ENCODE results near the gene EBF4.

The EBF4 gene

GRCh38 chr20:2753461-2754040, 61.0 kb downstream of the EBF4 start:
- H3K36me3 ChIP-seq (ENCODE audit: control insufficient read depth in 1 of 2, insufficient read depth in 2 of 2, low read length in 2 of 2): no peaks in the 10 kb centered on the region
- H3K4me1 ChIP-seq (ENCODE audit: control insufficient read depth in 1 of 2, insufficient read depth in 2 of 2, low read length in 2 of 2): peaks cover 3 to 29% of the 10 kb centered on the region in 2 donors
- peaks cover 34% of the 10 kb centered on the region for H3K27me3 ChIP-seq (ENCODE audit: low read depth, low read length)
- H3K4me3 ChIP-seq (ENCODE audit: low read depth in 1 of 2, low read length in 2 of 2): no peak overlapping the region
- H3K27ac ChIP-seq (ENCODE audit: low read length): no peak overlapping the region
- H3K9me3 ChIP-seq (ENCODE audit: control insufficient read depth in 1 of 2, low read length in 2 of 2): no peaks in the 10 kb centered on the region

DNA sequence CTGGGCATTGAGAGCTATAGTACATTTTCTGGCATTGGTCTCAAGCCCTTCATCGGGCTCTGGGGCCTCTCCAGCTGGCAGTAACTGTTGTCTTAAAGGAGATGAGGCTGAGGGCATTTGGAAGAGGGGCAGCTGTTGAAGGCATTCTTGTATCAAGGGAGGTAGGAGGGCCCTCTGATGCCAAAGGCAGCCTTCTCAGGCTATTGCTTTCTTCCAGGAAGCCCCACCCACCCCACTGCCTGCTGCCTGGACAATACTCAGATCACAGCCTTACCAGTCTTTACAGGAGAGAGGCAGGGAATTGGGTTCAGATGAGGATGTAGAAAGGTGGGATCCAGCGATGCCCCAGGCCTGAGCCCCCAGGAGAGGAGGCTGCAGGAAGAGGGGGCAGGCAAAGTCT, 61.8 kb downstream of the EBF4 start:
- Histone ChIP-seq H3K27ac (ENCODE audit: low read length) (no peak overlapping the region), H3K4me1 (ENCODE audit: control insufficient read depth in 1 of 2, insufficient read depth in 2 of 2, low read length in 2 of 2) (peaks cover 3 to 29% of the 10 kb centered on the region in 2 donors), H3K9me3 (ENCODE audit: control insufficient read depth in 1 of 2, low read length in 2 of 2) (no peaks in the 10 kb centered on the region), H3K36me3 (ENCODE audit: control insufficient read depth in 1 of 2, insufficient read depth in 2 of 2, low read length in 2 of 2) (no peaks in the 10 kb centered on the region), H3K4me3 (ENCODE audit: low read depth in 1 of 2, low read length in 2 of 2) (no peak overlapping the region), H3K27me3 (ENCODE audit: low read depth, low read length) (peaks cover 34% of the 10 kb centered on the region)

- Histone ChIP-seq H3K27me3 (ENCODE audit: low read depth, low read length) (peaks cover 24% of the 10 kb centered on the region), H3K36me3 (ENCODE audit: control insufficient read depth in 1 of 2, insufficient read depth in 2 of 2, low read length in 2 of 2) (no peaks in the 10 kb centered on the region), H3K4me3 (ENCODE audit: low read depth in 1 of 2, low read length in 2 of 2) (no peak overlapping the region), H3K27ac (ENCODE audit: low read length) (no peak overlapping the region), H3K4me1 (ENCODE audit: control insufficient read depth in 1 of 2, insufficient read depth in 2 of 2, low read length in 2 of 2) (peaks cover 3 to 29% of the 10 kb centered on the region in 2 donors), H3K9me3 (ENCODE audit: control insufficient read depth in 1 of 2, low read length in 2 of 2) (no peaks in the 10 kb centered on the region)
Measured at GRCh38 chr20:2755451-2756055, 63.0 kb downstream of the EBF4 start.

DNA sequence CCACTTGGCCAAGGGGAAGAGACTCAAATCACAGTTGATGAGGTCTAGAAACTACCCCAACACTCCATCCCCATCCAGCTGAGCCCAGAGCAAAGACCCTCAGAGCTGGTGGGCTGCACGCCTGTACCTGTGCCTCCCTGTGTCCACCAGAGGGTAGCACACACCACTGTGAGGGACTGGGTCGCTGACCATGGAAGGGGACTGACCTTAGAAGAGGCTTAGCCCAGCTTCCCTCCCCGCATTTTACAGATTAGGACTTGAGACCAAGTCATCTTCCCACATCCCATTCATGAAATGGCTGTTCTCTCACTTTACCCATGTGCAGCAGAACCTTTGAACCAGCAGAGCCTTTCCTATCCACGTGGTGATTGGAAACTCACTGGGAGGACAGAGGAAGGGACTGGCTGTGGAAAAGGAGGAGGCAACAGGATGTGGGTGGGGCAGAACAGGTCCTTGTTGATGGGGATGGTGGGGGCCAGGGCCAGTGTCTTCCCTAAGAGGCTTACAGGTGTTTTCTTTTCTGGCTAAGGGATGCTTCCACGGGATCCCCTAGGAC, 63.6 kb downstream of the EBF4 start:
- Histone ChIP-seq H3K36me3 (ENCODE audit: control insufficient read depth in 1 of 2, insufficient read depth in 2 of 2, low read length in 2 of 2) (no peaks in the 10 kb centered on the region), H3K27me3 (ENCODE audit: low read depth, low read length) (peaks cover 24% of the 10 kb centered on the region), H3K4me1 (ENCODE audit: control insufficient read depth in 1 of 2, insufficient read depth in 2 of 2, low read length in 2 of 2) (peaks cover 3 to 23% of the 10 kb centered on the region in 2 donors), H3K4me3 (ENCODE audit: low read depth in 1 of 2, low read length in 2 of 2) (no peak overlapping the region), H3K9me3 (ENCODE audit: control insufficient read depth in 1 of 2, low read length in 2 of 2) (no peaks in the 10 kb centered on the region), H3K27ac (ENCODE audit: low read length) (no peak overlapping the region)

GRCh38 chr20:2757001-2757400, 64.4 kb downstream of the EBF4 start:
- Histone ChIP-seq H3K27ac (ENCODE audit: low read length) (no peak overlapping the region), H3K9me3 (ENCODE audit: control insufficient read depth in 1 of 2, low read length in 2 of 2) (no peaks in the 10 kb centered on the region), H3K27me3 (ENCODE audit: low read depth, low read length) (peaks cover 24% of the 10 kb centered on the region), H3K36me3 (ENCODE audit: control insufficient read depth in 1 of 2, insufficient read depth in 2 of 2, low read length in 2 of 2) (no peaks in the 10 kb centered on the region), H3K4me1 (ENCODE audit: control insufficient read depth in 1 of 2, insufficient read depth in 2 of 2, low read length in 2 of 2) (peaks cover 3 to 14% of the 10 kb centered on the region in 2 donors), H3K4me3 (ENCODE audit: low read depth in 1 of 2, low read length in 2 of 2) (no peak overlapping the region)

GRCh38 chr20:2757969-2758368, 65.4 kb downstream of the EBF4 start:
- Histone ChIP-seq H3K9me3 (ENCODE audit: control insufficient read depth in 1 of 2, low read length in 2 of 2) (no peaks in the 10 kb centered on the region), H3K27me3 (ENCODE audit: low read depth, low read length) (peaks cover 21% of the 10 kb centered on the region), H3K36me3 (ENCODE audit: control insufficient read depth in 1 of 2, insufficient read depth in 2 of 2, low read length in 2 of 2) (no peaks in the 10 kb centered on the region), H3K4me3 (ENCODE audit: low read depth in 1 of 2, low read length in 2 of 2) (no peak overlapping the region), H3K4me1 (ENCODE audit: control insufficient read depth in 1 of 2, insufficient read depth in 2 of 2, low read length in 2 of 2) (peaks cover under 1 to 6% of the 10 kb centered on the region in 2 donors), H3K27ac (ENCODE audit: low read length) (no peak overlapping the region)

DNA sequence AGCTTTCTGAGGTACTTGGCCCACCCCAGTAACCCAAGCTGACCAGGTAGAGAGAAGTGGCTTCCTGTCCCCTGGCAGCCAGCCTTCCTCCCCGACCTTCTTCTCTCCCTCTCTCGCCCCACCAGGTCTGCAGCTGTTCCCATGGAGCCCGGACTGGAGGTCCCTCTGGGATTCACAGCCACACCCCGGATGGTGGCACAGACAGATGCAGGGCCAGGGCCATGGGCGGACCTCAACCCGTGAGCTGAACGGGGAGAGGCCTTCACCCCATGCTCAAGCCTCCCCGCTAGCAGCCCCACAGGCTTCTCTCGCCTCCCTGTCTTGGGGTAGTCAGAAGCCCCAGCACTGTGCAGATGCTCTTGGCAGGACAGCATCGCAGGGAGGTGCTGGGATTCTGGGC, 66.6 kb downstream of the EBF4 start:
- Histone ChIP-seq H3K4me1 (ENCODE audit: control insufficient read depth in 1 of 2, insufficient read depth in 2 of 2, low read length in 2 of 2) (no peaks in the 10 kb centered on the region), H3K4me3 (ENCODE audit: low read depth in 1 of 2, low read length in 2 of 2) (no peak overlapping the region), H3K36me3 (ENCODE audit: control insufficient read depth in 1 of 2, insufficient read depth in 2 of 2, low read length in 2 of 2) (no peaks in the 10 kb centered on the region), H3K27me3 (ENCODE audit: low read depth, low read length) (peaks cover 10% of the 10 kb centered on the region), H3K27ac (ENCODE audit: low read length) (no peak overlapping the region), H3K9me3 (ENCODE audit: control insufficient read depth in 1 of 2, low read length in 2 of 2) (no peaks in the 10 kb centered on the region)

- Histone ChIP-seq H3K27me3 (ENCODE audit: low read depth, low read length) (peaks cover 7% of the 10 kb centered on the region), H3K36me3 (ENCODE audit: control insufficient read depth in 1 of 2, insufficient read depth in 2 of 2, low read length in 2 of 2) (no peaks in the 10 kb centered on the region), H3K4me3 (ENCODE audit: low read depth in 1 of 2, low read length in 2 of 2) (no peak overlapping the region), H3K9me3 (ENCODE audit: control insufficient read depth in 1 of 2, low read length in 2 of 2) (no peaks in the 10 kb centered on the region), H3K4me1 (ENCODE audit: control insufficient read depth in 1 of 2, insufficient read depth in 2 of 2, low read length in 2 of 2) (no peaks in the 10 kb centered on the region), H3K27ac (ENCODE audit: low read length) (no peak overlapping the region)
Measured at GRCh38 chr20:2759603-2760296, 67.2 kb downstream of the EBF4 start.

GRCh38 chr20:2760297-2760951, 67.8 kb downstream of the EBF4 start:
- Histone ChIP-seq H3K27ac (ENCODE audit: low read length) (no peak overlapping the region), H3K4me1 (ENCODE audit: control insufficient read depth in 1 of 2, insufficient read depth in 2 of 2, low read length in 2 of 2) (no peaks in the 10 kb centered on the region), H3K27me3 (ENCODE audit: low read depth, low read length) (peaks cover 7% of the 10 kb centered on the region), H3K4me3 (ENCODE audit: low read depth in 1 of 2, low read length in 2 of 2) (no peak overlapping the region), H3K36me3 (ENCODE audit: control insufficient read depth in 1 of 2, insufficient read depth in 2 of 2, low read length in 2 of 2) (no peaks in the 10 kb centered on the region), H3K9me3 (ENCODE audit: control insufficient read depth in 1 of 2, low read length in 2 of 2) (no peaks in the 10 kb centered on the region)

GRCh38 chr20:2760952-2761305, 68.3 kb downstream of the EBF4 start:
- Histone ChIP-seq H3K27ac (ENCODE audit: low read length) (no peak overlapping the region), H3K27me3 (ENCODE audit: low read depth, low read length) (peaks cover 3% of the 10 kb centered on the region), H3K36me3 (ENCODE audit: control insufficient read depth in 1 of 2, insufficient read depth in 2 of 2, low read length in 2 of 2) (no peaks in the 10 kb centered on the region), H3K9me3 (ENCODE audit: control insufficient read depth in 1 of 2, low read length in 2 of 2) (no peaks in the 10 kb centered on the region), H3K4me3 (ENCODE audit: low read depth in 1 of 2, low read length in 2 of 2) (no peak overlapping the region), H3K4me1 (ENCODE audit: control insufficient read depth in 1 of 2, insufficient read depth in 2 of 2, low read length in 2 of 2) (no peaks in the 10 kb centered on the region)

DNA sequence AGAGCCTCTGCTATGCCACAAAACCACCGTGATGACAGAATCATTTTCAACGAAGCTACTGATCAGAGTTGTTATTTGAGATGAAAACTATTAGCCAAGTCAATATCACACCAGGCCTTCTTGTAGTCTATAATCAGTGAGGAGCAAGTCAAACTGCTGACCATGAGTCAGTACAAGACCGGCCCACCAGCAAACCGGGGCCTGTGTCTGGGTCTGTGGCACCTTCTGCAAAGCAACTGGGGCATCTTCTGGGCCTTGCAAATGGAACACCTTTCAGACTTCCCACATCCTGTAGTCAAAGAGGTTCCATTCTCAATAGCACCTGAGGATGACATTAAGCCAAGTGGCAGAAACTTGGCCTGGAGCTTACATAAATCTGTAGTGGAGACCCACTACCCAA, 69.3 kb downstream of the EBF4 start:
- H3K27me3 ChIP-seq (ENCODE audit: low read depth, low read length): no peaks in the 10 kb centered on the region

More for the DNA sequence above, 69.3 kb downstream of the EBF4 start:
- Histone ChIP-seq H3K27ac (ENCODE audit: low read length) (no peak overlapping the region), H3K4me1 (ENCODE audit: control insufficient read depth in 1 of 2, insufficient read depth in 2 of 2, low read length in 2 of 2) (no peaks in the 10 kb centered on the region), H3K36me3 (ENCODE audit: control insufficient read depth in 1 of 2, insufficient read depth in 2 of 2, low read length in 2 of 2) (no peaks in the 10 kb centered on the region), H3K4me3 (ENCODE audit: low read depth in 1 of 2, low read length in 2 of 2) (no peak overlapping the region), H3K9me3 (ENCODE audit: control insufficient read depth in 1 of 2, low read length in 2 of 2) (no peaks in the 10 kb centered on the region)
